Vagina (tissue), 2 donors: Measurements from ENCODE around the gene PTPRD.

Experiments
- POLR2A ChIP-seq, 2 donors: fragments of 450-650 bp; IDR thresholded peaks; one replicate each; pipeline ENCODE4 v1.6.1; 2017; ENCODE audit warnings: antibody characterized with exemption in 2 of 2, mild to moderate bottlenecking in 2 of 2, moderate library complexity in 2 of 2
- TF ChIP-seq, protein P1 (sequence below), 3 experiments: fragments of 450-650 bp in 2 of 3; fragments of 200-600 bp in 1 of 3; sonication (generic) in 1 of 3; IDR thresholded peaks; one replicate each; pipeline ENCODE4 v1.5.1; 2017 to 2019; ENCODE audit warnings: antibody characterized with exemption in 3 of 3, mild to moderate bottlenecking in 2 of 3, moderate library complexity in 2 of 3

DNA sequence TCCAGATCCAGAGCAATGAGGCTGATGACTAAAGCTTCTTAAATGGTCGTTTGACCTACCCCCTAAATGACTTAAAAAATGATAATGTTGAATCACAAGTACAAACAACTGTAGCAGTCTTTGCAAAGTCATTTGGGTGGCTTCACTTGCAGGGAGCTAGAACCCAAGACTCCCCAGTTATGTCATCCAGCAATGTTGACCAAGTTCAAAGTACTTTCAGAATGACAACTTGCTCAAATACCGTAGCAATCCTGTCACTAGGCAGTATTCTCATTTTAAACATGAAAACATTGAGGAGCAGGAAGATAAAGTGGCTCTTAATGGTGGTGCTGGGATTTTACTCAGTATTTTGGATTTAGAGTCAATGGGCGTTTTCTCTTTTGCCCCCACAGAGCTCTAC is 1596.2 kb downstream of the PTPRD start:
- TF ChIP-seq, protein P1, sequence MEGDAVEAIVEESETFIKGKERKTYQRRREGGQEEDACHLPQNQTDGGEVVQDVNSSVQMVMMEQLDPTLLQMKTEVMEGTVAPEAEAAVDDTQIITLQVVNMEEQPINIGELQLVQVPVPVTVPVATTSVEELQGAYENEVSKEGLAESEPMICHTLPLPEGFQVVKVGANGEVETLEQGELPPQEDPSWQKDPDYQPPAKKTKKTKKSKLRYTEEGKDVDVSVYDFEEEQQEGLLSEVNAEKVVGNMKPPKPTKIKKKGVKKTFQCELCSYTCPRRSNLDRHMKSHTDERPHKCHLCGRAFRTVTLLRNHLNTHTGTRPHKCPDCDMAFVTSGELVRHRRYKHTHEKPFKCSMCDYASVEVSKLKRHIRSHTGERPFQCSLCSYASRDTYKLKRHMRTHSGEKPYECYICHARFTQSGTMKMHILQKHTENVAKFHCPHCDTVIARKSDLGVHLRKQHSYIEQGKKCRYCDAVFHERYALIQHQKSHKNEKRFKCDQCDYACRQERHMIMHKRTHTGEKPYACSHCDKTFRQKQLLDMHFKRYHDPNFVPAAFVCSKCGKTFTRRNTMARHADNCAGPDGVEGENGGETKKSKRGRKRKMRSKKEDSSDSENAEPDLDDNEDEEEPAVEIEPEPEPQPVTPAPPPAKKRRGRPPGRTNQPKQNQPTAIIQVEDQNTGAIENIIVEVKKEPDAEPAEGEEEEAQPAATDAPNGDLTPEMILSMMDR (IDR thresholded peaks at IDR 0.05), result no peak
- TF ChIP-seq POLR2A (IDR thresholded peaks at IDR 0.05), result no peak
